Measurements from ENCODE around the gene IKZF4. TPM values are rescaled to one million over a fixed set of nuclear protein-coding genes. Genes with fewer than 3 reads are reported as not detected.
A peak's percentile ranks its signal among the peaks of the same experiment; 100 is the strongest.

The IKZF4 gene
- total and polyA plus RNA-seq, 2 of the 8 experiments (the other 6 are each of a cell fraction or from before 2014, with no cell fraction given) = 8.0 to 13.3 TPM

DNA sequence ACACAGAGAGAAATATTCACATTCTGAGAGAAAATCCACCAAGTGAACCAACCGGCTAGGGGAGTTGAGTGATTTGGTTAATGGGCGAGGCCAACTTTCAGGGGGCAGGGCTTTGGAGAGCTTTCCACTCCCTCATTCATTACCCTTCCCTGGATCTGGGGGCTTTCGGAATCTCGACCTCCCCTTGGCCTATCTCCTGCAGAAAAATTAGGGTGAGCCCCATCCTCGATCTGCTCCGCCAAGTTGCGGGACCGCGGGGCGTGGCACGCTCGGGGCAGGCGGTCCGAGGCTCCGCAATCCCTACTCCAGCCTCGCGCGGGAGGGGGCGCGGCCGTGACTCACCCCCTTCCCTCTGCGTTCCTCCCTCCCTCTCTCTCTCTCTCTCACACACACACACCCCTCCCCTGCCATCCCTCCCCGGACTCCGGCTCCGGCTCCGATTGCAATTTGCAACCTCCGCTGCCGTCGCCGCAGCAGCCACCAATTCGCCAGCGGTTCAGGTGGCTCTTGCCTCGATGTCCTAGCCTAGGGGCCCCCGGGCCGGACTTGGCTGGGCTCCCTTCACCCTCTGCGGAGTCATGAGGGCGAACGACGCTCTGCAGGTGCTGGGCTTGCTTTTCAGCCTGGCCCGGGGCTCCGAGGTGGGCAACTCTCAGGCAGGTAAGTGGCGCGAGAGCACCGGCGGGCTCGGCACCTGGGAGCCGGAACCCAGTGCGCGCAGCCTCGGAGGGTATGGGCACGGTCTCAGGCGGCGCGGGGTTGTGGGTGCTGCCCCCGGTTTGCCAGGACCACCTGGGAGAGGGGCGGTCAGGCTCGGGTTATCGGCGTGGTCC, 59.1 kb downstream of the IKZF4 start, which contains the start of gene ERBB3 (continued):
- 0 out of 2 replicates have a peak, but pooled peaks have one; percentile 34 for TF ChIP-seq EGR1 (IDR thresholded peaks at IDR 0.05; ENCODE audit: borderline replicate concordance, low read depth, low read length)
- TF ChIP-seq CTBP2 (IDR thresholded peaks at IDR 0.05; ENCODE audit: borderline replicate concordance, insufficient read depth, insufficient read length, low read length) = no peak
- no peak for TF ChIP-seq SUZ12 (IDR thresholded peaks at IDR 0.05; ENCODE audit: low read length)
- peak; percentile 64 for TF ChIP-seq ASH2L (IDR thresholded peaks at IDR 0.05; ENCODE audit: low read length)
- peak; percentile 46; the same call in 1 of the 2 replicates for TF ChIP-seq POLR2AphosphoS5 (IDR thresholded peaks at IDR 0.05; ENCODE audit: low read depth, low read length)
- no peak for TF ChIP-seq BCL11A (IDR thresholded peaks at IDR 0.05; ENCODE audit: low read depth in 2 of 2, low read length in 2 of 2)
- TF ChIP-seq, protein P1, sequence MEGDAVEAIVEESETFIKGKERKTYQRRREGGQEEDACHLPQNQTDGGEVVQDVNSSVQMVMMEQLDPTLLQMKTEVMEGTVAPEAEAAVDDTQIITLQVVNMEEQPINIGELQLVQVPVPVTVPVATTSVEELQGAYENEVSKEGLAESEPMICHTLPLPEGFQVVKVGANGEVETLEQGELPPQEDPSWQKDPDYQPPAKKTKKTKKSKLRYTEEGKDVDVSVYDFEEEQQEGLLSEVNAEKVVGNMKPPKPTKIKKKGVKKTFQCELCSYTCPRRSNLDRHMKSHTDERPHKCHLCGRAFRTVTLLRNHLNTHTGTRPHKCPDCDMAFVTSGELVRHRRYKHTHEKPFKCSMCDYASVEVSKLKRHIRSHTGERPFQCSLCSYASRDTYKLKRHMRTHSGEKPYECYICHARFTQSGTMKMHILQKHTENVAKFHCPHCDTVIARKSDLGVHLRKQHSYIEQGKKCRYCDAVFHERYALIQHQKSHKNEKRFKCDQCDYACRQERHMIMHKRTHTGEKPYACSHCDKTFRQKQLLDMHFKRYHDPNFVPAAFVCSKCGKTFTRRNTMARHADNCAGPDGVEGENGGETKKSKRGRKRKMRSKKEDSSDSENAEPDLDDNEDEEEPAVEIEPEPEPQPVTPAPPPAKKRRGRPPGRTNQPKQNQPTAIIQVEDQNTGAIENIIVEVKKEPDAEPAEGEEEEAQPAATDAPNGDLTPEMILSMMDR (IDR thresholded peaks at IDR 0.05; ENCODE audit: control extremely low read depth in 1 of 3, insufficient read depth in 1 of 3, low read depth in 1 of 3, low read length in 3 of 3) = no peak

All from H1 (cell line).